Breast epithelium (tissue), 3 donors: Measurements from ENCODE around the gene PRXL2B.

Experiments used
- POLR2AphosphoS5 ChIP-seq, 3 donors: sonication (generic); formaldehyde crosslinking; IDR thresholded peaks; one replicate each; pipeline ENCODE4 v1.6.1; 2017; ENCODE audit warnings: antibody characterized with exemption in 3 of 3
- TF ChIP-seq, protein P1 (sequence below), 3 donors: fragments of 450-650 bp; IDR thresholded peaks; one replicate each; pipeline ENCODE4 v1.5.1; 2016 to 2017; ENCODE audit warnings: antibody characterized with exemption in 3 of 3, mild to moderate bottlenecking in 3 of 3, moderate library complexity in 3 of 3

DNA sequence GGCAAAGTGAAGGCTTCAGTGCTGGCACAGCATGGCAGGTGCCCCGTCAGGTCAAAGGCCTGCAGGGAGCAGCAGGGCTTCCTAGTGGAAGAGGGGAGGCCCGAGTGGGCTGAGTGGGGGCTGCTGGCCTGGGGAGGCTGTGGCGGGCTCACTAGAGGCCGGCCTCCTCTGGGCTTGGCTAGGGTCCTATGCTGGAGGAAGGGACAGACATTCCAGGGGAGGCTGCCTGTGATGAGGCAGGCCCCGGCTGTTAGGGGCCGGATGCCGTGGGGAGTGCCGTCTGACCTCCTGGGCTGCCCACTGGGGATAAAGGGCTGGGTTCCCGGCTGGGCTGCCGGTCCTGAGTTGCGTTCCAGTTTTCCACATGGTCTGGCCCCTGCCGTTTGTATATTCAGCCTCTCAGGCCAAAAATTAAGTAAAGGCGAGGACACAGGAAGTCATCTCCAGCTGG is 21.1 kb downstream of the PRXL2B start:
- TF ChIP-seq POLR2AphosphoS5 (IDR thresholded peaks at IDR 0.05) = no peak
- TF ChIP-seq, protein P1, sequence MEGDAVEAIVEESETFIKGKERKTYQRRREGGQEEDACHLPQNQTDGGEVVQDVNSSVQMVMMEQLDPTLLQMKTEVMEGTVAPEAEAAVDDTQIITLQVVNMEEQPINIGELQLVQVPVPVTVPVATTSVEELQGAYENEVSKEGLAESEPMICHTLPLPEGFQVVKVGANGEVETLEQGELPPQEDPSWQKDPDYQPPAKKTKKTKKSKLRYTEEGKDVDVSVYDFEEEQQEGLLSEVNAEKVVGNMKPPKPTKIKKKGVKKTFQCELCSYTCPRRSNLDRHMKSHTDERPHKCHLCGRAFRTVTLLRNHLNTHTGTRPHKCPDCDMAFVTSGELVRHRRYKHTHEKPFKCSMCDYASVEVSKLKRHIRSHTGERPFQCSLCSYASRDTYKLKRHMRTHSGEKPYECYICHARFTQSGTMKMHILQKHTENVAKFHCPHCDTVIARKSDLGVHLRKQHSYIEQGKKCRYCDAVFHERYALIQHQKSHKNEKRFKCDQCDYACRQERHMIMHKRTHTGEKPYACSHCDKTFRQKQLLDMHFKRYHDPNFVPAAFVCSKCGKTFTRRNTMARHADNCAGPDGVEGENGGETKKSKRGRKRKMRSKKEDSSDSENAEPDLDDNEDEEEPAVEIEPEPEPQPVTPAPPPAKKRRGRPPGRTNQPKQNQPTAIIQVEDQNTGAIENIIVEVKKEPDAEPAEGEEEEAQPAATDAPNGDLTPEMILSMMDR (IDR thresholded peaks at IDR 0.05) = no peak
